ENCODE results near the gene NUCB1.

DNA sequence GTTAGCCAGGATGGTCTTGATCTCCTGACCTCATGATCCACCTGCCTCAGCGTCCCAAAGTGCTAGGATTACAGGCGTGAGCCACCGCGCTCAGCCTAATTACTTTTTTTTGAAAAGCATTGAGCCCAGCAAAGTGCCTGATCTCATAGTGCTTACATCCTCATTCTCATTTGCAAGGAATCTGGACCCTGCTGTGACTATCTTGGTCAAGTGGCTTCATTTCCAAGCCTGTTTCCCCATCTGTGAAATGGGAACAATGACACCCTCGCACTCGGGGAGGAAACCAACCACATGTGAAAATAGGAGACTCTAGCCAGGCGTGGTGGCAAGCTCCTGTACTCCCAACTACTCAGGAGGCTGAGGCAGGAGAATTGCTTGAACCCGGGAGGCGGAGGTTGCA lies 30.1 kb upstream of the NUCB1 start:
- TF ChIP-seq CTCF (IDR thresholded peaks at IDR 0.05) (no peak), POLR2A (IDR thresholded peaks at IDR 0.05) (no peak)

All from thyroid gland (tissue), 4 donors.